Activated CD4-positive, CD25-positive, alpha-beta regulatory T cell treated with anti-CD3 and anti-CD28 coated beads, Interleukin-2, amount 50 U/mL, for 24 hours (primary cell): ENCODE results near the gene MAPKBP1.
"Not testable (repeated sequence)": the region's sequence is repeated elsewhere in the genome, so short reads cannot be mapped to it uniquely, and the experiment has no call there.

Experiments
- ATAC-seq, 2 donors: fragments of 150-1000 bp; cut with Tn5 transposase; one replicate each; pipeline ENCODE4 v1.10.0; 2021; ENCODE audit warnings: mild to moderate bottlenecking in 1 of 2, moderate library complexity in 1 of 2

MAPKBP1 gene, protein sequence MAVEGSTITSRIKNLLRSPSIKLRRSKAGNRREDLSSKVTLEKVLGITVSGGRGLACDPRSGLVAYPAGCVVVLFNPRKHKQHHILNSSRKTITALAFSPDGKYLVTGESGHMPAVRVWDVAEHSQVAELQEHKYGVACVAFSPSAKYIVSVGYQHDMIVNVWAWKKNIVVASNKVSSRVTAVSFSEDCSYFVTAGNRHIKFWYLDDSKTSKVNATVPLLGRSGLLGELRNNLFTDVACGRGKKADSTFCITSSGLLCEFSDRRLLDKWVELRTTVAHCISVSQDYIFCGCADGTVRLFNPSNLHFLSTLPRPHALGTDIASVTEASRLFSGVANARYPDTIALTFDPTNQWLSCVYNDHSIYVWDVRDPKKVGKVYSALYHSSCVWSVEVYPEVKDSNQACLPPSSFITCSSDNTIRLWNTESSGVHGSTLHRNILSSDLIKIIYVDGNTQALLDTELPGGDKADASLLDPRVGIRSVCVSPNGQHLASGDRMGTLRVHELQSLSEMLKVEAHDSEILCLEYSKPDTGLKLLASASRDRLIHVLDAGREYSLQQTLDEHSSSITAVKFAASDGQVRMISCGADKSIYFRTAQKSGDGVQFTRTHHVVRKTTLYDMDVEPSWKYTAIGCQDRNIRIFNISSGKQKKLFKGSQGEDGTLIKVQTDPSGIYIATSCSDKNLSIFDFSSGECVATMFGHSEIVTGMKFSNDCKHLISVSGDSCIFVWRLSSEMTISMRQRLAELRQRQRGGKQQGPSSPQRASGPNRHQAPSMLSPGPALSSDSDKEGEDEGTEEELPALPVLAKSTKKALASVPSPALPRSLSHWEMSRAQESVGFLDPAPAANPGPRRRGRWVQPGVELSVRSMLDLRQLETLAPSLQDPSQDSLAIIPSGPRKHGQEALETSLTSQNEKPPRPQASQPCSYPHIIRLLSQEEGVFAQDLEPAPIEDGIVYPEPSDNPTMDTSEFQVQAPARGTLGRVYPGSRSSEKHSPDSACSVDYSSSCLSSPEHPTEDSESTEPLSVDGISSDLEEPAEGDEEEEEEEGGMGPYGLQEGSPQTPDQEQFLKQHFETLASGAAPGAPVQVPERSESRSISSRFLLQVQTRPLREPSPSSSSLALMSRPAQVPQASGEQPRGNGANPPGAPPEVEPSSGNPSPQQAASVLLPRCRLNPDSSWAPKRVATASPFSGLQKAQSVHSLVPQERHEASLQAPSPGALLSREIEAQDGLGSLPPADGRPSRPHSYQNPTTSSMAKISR (N-terminal part only)

DNA sequence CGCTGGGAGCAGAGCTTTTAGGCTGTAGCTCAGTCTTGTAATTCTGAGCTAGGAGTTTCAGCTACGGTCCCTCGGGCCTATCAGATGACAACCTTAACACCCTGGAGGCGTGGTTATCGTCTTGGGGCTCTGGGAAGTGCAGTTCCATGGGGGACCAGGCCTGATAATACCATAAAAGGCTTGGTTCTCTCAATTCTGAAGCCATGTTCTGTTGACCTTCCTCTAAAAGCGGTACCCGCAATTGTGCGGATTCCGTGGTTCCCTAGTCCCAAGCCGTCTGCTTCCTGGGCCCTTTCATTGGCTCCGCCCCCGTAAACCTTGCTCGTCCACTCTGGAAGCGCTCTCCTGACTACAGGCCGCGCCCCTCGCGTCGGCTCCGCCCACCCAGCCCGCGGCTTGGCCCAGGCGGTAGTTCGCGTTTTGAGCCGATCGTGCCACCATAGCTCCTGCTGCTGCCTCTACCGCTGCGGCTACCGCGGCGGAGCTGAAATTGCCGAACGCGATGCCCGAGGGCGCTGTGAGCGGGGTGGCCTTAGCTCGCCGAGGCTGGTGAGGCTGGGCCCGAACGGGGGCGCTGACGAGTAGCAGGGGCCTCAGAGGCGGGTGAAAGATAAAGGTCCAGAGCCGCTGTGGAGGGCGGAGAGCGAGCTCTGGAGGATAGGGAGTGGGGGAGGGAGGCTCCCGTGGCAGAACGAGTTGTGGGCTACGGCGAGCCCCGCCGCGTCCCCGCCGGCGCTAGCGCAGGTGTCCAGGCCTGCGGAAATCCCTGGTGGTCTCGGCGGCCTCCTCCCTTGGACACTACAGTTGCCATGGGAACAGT, at the start of gene MAPKBP1:
TSS of gene MAPKBP1 (plus strand) at position 423 of the 820 bp plus-strand sequence. CDS start 792 bp downstream, outside the sequence.
- peak; percentile 91 to 92 for ATAC-seq

DNA sequence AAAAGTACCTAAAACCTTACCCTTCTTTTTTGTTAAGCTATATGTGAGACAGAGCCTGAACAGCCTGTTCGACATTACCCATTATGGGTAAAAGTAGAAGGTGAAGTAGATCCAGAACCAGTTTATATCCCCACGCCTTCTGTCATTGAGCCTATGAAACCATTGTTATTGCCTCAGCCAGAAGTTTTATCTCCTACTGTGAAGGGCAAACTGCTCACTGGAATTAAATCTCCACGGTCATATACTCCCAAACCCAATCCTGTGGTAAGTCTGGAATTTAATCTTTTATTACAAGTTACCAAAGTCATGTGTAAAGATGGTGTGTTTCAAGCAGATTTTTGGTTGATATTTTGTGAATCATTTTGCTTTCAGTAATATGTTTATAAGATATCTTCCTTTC, 47.1 kb upstream of the MAPKBP1 start:
- ATAC-seq: no peak

DNA sequence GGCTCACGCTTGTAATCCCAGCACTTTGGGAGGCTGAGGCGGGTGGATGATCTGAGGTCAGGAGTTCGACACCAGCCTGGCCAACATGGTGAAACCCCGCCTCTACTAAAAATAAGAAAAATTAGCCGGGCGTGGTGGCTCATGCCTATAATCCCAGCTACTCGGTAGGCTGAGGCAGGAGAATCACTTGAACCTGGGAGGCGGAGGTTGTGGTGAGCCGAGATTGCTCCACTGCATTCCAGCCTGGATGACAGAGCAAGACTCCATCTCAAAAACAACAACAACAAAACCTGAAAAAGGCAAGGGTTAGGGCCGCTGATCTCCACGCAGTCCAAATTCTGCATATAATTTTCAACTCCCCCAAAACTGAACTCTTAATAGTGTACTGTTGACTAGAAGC, 46.2 kb upstream of the MAPKBP1 start:
- ATAC-seq: not testable (repeated sequence)

DNA sequence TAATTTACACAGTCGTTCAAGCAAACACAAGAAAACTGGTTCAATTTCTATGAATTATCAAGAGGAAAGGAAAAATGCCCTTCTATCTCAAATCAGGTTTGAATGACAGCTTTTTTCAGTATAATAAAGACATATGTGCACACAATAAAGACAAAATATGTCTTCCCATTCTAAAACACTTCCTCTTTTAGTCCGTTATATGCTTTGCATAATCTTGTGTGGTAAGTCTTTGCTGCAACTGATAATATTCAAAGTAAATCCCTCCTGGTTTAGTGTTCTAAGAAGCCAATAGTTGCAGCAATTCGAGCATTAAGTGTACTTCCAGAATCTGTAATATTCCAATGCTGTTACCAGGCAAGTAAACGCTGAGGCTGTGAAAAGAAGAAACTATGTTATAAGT, 43.7 kb upstream of the MAPKBP1 start:
- no peak for ATAC-seq

DNA sequence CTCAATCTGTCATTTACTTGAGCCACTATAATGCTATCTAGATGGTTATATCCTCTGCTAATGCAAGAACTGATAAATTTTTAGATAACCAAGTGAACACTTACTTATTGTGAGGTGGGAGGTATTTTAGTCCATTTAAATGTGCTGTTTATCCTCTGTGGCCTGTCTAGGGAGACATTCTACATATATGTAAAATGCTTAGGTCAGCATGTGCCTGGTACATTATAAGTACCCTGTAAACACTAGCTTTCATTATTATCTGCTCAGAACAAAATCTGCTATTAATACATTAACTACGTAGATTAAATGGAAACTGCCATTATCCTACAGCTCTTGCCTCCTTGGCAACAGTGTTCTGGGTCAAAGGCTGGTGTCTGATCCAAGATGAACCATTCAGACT, 41.8 kb upstream of the MAPKBP1 start:
- ATAC-seq: no peak

DNA sequence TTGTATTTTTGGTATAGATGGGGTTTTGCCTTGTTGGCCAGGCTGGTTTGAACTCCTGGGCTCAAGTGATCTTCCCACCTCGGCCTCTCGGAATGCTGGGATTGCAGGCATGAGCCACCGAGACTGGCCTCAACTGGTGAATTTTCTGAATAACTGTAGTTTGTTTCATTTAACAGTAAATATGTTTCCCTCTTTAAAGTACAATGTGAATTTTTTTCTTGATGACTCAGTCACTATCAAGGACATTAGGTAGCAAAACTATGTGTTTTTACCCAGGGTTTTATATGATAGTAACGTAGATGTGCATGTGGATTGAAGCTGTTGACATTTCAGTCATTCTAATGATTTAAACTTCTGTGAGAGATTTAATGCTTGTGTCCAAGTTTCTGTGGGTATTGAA, 40.2 kb upstream of the MAPKBP1 start:
- ATAC-seq: no peak

DNA sequence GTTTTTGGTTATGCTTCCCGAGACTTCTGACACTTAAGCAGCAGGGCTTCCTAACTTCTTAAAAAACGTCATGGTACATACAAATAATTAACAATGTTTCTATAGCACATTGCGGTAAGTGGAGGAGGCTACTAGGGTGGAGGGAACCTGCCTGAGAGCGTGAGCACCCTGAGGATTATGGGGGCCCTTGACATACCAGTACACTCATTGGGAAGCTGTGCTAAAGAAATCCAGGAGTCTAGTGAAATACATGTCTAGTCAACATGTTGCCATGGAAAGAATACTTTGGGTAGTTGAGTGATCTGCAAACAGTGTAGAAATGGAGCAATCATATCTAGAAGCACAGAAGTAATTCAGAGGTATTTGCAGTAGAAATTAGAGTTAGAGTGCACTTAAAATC, 39.2 kb upstream of the MAPKBP1 start:
- no peak for ATAC-seq

DNA sequence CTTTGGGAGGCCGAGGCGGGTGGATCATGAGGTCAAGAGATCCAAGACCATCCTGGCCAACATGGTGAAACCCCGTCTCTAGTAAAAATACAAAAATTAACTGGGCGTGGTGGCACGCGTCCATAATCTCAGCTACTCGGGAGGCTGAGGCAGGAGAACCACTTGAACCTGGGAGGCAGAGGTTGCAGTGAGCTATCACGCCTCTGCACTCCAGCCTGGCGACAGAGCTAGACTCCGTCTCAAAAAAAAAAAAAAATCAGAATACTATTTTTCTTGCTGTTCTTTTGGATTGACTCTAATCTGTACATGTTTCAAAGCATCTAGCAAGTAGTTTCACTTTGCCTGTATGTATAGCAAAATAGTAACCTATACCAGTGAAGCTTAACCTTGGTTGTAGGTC, 38.8 kb upstream of the MAPKBP1 start:
- ATAC-seq: not testable (repeated sequence)

DNA sequence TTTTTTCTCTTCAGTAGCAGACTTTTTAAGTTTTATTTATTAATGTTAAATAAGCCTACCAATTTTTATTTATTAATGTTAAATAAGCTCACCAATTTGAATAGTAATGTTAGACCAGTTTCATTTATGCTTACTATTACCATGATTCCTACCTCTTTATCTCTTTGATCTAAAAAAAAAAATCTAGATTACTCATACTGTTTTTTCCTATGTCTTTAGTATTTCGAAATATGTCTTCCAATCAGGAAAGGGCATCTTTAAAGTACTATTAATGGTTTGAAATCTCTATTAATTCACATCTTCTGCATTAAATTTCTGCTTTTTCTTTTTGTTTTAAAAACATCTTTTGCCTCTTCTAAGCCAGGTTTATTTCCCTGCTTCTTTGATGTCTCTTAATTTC, 27.5 kb upstream of the MAPKBP1 start:
- no peak for ATAC-seq

DNA sequence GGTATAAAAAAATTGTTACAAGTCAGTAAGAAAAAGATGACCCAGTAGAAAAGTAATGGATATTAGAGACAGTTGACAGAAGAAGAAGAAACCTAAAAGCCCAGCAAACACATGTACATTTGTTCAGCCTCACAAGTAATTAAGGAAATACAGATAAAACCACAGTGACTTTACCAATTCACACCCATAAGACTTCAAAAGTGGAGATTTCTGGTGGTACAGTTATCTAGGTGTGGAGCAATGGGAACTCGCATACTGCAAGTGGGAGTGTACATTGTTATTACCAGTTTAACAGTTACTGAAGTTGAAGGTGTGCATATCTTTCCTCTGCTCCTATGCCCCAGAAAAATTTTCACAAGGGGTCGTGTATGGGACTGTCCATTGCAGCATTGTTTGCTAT, 18.1 kb upstream of the MAPKBP1 start:
- no peak for ATAC-seq

DNA sequence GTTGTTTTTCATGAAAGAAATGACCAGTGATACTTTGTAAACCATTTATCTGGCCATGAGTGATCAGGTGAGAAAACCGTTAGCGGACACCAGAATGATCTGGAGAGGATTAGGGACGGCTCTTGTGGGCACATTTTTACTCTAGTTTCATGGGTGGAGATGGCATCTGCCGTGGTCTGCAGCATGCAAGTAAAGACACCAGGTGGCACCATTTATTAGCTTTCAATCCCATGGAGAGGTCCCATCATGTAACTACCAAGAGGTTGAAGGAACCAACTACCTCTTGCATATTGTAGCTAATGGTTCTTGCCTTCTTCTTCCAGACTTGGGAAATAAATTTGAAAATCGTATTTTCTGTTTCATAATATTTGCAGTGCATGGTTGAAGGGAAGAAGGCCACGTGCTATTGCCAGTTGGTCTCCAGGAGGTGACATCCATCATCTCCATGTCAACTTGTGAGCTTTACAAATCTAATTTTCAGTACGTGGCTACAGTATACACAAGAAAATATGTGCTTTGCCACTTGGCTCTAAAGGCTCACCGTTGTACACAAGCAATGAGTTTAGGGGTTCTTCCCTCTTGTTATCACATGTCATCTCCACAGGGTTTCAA, 1.5 kb upstream of the MAPKBP1 start:
- ATAC-seq: peak in 1 of 2 donors; percentile 19

DNA sequence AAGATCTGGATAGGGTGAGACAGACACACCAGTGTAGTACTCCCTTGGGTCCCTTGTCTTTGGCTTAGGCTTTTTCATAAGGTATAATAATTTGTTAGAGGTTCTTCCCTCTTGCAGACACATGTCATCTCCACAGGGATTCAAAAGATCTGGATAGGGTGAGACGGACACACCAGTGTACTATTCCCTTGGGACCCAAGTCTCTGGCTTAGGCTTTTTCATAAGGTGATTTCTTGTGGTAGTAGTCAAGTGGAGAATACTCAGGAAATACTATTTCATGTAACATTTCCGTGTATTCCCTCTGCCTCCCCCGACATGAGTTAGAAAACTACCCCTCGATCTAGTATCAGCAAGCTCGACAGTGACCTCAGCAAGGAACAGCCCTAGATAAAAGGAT, 954 bp upstream of the MAPKBP1 start:
- ATAC-seq: no peak

DNA sequence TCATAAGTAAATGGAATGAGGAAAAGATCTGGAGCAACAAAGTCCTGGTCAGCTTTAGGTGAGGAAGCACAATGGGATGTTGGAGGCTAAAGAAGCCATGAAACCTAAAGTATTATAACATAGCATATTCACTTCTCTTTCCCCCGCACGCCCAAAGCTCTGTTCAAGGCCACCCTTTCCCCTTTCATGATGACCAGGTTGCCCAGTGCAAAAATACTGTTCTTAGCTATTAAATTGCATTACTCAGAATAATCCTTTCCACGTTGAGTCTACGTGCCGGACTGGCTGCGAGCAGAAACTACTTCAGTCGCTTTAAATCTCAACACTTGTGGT, 589 bp upstream of the MAPKBP1 start:
- ATAC-seq: no peak

DNA sequence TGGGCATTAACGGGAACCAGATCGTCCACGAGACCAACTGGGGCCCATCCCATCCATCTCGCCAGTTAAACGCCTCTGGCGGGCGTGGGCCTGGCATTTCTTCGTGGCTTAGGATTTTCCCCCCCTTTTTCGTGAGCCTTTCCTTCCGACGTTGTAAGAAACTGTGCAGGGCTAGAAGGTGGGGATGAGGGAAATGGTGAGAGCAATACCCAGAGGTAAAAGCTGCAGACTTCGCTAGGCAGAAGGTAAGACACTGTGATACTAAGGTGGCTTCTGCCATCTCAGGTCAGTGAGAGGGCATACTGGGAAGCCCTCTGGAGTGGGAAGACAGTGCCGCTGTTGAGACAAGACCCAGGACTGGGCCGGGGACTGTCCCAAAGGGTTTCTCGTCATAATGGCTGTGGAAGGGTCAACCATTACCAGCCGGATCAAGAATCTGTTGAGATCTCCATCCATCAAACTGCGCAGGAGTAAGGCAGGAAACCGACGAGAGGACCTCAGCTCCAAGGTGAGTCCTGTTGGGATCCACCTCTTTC, 666 bp downstream of the MAPKBP1 start:
- no peak for ATAC-seq

DNA sequence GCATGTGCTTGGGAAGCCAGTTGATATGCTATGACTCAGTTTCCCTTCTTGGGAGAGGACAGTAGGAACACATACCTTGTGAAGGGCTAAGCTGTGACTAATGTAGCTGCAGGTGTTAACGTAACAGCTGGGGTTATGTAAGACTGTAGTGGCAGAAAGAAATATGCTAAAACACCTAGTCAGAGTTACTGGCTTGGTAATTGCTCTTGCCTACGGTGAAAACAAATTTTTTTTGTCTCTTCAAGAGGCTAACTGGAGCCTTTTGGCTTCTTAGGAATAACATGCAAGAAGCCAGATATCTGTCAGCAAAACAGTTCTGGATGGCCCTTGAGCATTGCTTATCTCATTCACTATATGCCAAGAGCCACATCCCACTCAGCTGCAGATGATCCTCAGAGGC, 1.4 kb downstream of the MAPKBP1 start:
- no peak for ATAC-seq

DNA sequence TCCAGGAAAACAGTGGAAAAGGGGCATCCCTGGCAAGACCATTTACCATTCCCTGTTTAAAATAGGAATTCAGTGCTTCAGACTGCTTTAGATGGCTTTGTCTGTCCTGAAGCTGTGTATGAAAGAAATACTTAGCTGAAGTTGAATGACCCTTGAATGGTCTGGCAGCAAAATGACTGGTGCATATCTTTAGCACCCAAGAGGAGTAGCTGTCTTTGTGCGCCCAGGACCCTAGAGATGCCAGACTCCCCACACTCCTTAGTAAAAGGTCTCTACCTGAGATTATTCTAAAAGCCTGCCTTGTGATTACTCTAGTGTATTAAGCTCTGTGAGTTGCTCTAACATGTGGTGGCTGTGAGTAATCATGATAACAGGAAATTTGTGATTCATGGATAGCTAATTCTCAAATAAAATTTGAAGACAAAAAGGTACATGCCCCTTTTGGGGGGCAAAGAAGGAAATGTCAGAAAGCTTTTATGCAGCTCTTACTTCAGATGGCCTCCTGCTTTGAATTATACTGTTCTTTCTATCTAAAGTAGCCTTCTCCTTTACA, 3.2 kb downstream of the MAPKBP1 start:
- no peak for ATAC-seq

DNA sequence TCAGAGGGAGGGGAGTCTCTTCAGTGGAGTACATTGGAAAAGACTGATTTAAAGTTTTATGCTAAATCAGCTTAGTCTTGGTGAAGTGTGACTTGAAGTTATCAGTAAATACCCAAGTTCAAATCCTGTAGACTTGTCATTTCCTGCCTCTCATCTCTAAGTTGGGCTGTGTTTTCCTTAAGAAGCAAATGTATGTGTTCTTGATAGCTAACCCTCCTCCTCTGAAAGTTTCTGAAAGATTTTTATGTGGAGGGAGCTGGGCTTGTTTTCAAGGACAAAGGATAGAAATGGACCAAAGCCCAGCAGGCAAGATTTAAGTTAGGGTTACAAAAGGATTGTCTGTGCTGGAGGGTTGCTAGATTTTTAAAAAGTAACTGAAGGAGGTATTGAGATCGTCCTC, 4.2 kb downstream of the MAPKBP1 start:
- ATAC-seq: no peak

DNA sequence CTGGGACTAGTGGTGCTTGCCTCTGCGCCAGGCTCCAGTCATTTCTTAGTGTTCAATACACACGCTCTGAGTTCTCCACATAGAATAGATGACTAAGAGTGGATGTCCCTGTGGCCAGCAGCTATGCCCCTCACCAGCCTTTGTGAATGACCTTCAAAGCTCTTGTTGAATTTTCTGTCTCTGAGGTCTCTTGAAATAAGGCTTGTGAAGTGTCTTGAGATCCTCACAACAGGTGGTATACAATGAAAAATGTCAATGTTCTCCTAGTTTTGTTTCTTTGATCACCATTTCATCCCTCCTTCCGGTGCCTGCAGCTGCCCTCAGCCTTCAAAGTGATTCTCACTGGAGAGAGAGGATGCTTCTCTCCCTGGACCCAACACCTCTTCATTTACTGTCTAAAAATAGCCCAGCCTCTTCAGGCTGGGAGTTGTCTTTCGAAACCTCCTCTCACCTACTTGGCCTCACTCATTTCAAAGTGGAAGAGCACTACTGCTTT, 5.4 kb downstream of the MAPKBP1 start:
- no peak for ATAC-seq

DNA sequence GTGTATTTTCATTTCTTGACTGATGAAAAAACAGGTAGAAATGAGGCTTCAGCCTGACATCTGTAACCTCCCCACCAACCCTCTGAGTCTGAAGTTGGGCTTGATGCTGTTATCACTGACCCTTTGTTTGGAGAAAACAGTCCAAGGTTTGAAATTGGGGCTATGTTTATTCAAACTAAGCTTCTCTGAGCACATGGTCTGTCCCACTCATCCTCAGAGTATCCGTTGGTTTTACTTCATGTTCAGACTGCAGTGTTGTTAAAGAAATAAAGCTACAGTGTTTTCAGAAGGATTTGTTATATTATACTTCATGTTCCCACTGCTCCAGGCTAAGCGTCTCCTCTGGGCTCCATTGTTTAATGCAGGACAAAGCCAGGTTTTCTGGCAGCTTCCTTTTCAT, 6.0 kb downstream of the MAPKBP1 start:
- ATAC-seq: no peak

DNA sequence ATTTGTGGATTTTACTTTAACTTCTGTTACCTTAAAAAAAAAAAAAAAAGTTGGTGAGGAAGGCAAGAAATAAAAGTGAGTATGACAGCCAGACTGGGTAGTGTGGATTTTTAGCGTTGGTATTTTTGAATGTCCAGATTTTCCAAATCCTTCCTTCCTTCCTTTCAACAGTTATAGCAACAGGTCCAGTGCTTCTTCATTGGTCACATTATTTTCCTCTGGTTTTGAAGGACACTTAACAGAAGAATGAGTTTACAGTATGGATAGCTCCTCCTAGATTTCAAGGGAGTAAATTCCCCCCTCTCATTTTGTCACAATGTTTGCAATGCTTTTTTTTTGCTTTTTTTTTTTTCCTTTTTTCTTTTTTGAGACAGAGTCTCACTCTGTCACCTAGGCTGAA, 6.4 kb downstream of the MAPKBP1 start:
- no peak for ATAC-seq
